HG03457 (cell line): ENCODE results near the gene ERN2.
"Not testable (repeated sequence)": the region's sequence is repeated elsewhere in the genome, so short reads cannot be mapped to it uniquely, and the experiment has no call there.

Experiments
- ATAC-seq: cut with Tn5 transposase; IDR thresholded peaks from one replicate; pipeline ENCODE4 v1.9.1; 2021; ENCODE audit warnings: moderate number of reproducible peaks; ENCODE audit not compliant: unreplicated experiment

ERN2 gene

GRCh38 chr16:23722613-23723240 is 9.7 kb upstream of the ERN2 start:
- ATAC-seq: not testable (repeated sequence)

- no peak for ATAC-seq
Measured at GRCh38 chr16:23716484-23716883, 3.5 kb upstream of the ERN2 start.

GRCh38 chr16:23711785-23712184 is 1.2 kb downstream of the ERN2 start:
- ATAC-seq: no peak

GRCh38 chr16:23710504-23710903 is 2.5 kb downstream of the ERN2 start:
- no peak for ATAC-seq

- no peak for ATAC-seq
Measured at GRCh38 chr16:23710008-23710407, 3.0 kb downstream of the ERN2 start.

GRCh38 chr16:23709536-23709935 is 3.5 kb downstream of the ERN2 start:
- no peak for ATAC-seq

- no peak for ATAC-seq
Measured at GRCh38 chr16:23706439-23706838, 6.6 kb downstream of the ERN2 start.

GRCh38 chr16:23705517-23705902 is 7.5 kb downstream of the ERN2 start:
- no peak for ATAC-seq

- no peak for ATAC-seq
Measured at GRCh38 chr16:23704772-23705516, 8.1 kb downstream of the ERN2 start.

- no peak for ATAC-seq
Measured at GRCh38 chr16:23702951-23703350, 10.1 kb downstream of the ERN2 start.

- no peak for ATAC-seq
Measured at GRCh38 chr16:23701045-23701444, 12.0 kb downstream of the ERN2 start.

GRCh38 chr16:23700509-23700908 is 12.5 kb downstream of the ERN2 start:
- ATAC-seq: no peak

GRCh38 chr16:23700093-23700492 is 12.9 kb downstream of the ERN2 start:
- ATAC-seq: no peak

- ATAC-seq: no peak
Measured at GRCh38 chr16:23699100-23699499, 13.9 kb downstream of the ERN2 start.

GRCh38 chr16:23695756-23696155 is 17.3 kb downstream of the ERN2 start:
- no peak for ATAC-seq

GRCh38 chr16:23694644-23695373 is 18.2 kb downstream of the ERN2 start:
- ATAC-seq: no peak

- no peak for ATAC-seq
Measured at GRCh38 chr16:23694265-23694643, 18.8 kb downstream of the ERN2 start.

GRCh38 chr16:23692190-23692837 is 20.7 kb downstream of the ERN2 start:
- no peak for ATAC-seq

- ATAC-seq: no peak
Measured at GRCh38 chr16:23691483-23692189, 21.4 kb downstream of the ERN2 start.

GRCh38 chr16:23690771-23691482 is 22.1 kb downstream of the ERN2 start:
- no peak for ATAC-seq
